Measurements from ENCODE around the gene EREG.

Gene EREG

GRCh38 chr4:74374561-74375327 is 9.8 kb downstream of the EREG start:
- TF ChIP-seq CTCF (IDR thresholded peaks at IDR 0.05; ENCODE audit: insufficient read depth, missing control alignments): no peak
- no peak for FAIRE-seq
- DNase-seq (ENCODE audit: insufficient read length, low spot score): no peak

- no peak for FAIRE-seq
Observed at GRCh38 chr4:74375824-74376426, 11.0 kb downstream of the EREG start.

GRCh38 chr4:74376888-74377483 is 12.0 kb downstream of the EREG start:
- DNase-seq (ENCODE audit: insufficient read length, low spot score) (no peak), FAIRE-seq (peak; percentile 25)
- TF ChIP-seq CTCF (IDR thresholded peaks at IDR 0.05; ENCODE audit: insufficient read depth, missing control alignments): peak; percentile 65

More at GRCh38 chr4:74375824-74376426, 11.0 kb downstream of the EREG start:
- DNase-seq (ENCODE audit: insufficient read length, low spot score): no peak
- TF ChIP-seq CTCF (IDR thresholded peaks at IDR 0.05; ENCODE audit: insufficient read depth, missing control alignments): no peak

GRCh38 chr4:74377714-74378113 is 12.8 kb downstream of the EREG start:
- DNase-seq (ENCODE audit: insufficient read length, low spot score) (no peak), FAIRE-seq (no peak)
- no peak for TF ChIP-seq CTCF (IDR thresholded peaks at IDR 0.05; ENCODE audit: insufficient read depth, missing control alignments)

- TF ChIP-seq CTCF (IDR thresholded peaks at IDR 0.05; ENCODE audit: insufficient read depth, missing control alignments): no peak
- no peak for DNase-seq (ENCODE audit: insufficient read length, low spot score)
- no peak for FAIRE-seq
Observed at GRCh38 chr4:74378573-74378972, 13.6 kb downstream of the EREG start.

- FAIRE-seq (no peak), DNase-seq (ENCODE audit: insufficient read length, low spot score) (no peak)
- TF ChIP-seq CTCF (IDR thresholded peaks at IDR 0.05; ENCODE audit: insufficient read depth, missing control alignments): no peak
Observed at GRCh38 chr4:74379912-74380311, 15.0 kb downstream of the EREG start.

- TF ChIP-seq CTCF (IDR thresholded peaks at IDR 0.05; ENCODE audit: insufficient read depth, missing control alignments): no peak
- DNase-seq (ENCODE audit: insufficient read length, low spot score) (no peak), FAIRE-seq (no peak)
Observed at GRCh38 chr4:74385386-74385785, 20.4 kb downstream of the EREG start.

All from D721Med (cell line).